Dermis microvascular lymphatic vessel endothelial cell (primary cell): ENCODE measurements around the gene RGS5. TPM values are rescaled to one million over a fixed set of nuclear protein-coding genes. Genes with fewer than 3 reads are reported as not detected.
"Not testable (repeated sequence)": the region's sequence is repeated elsewhere in the genome, so short reads cannot be mapped to it uniquely, and the experiment has no call there.

Experiments used
- DNase-seq, 2 donors: peaks; one replicate each; pipeline versions ENCODE4 v3.0.0 to v3.0.0-alpha.2; 2010; ENCODE audit warnings: low read depth in 2 of 2
- total RNA-seq: library from RNA; depleted of rRNA; stranded (reverse); fragments of >200 nt; gene quantifications from 2 replicates; pipeline ENCODE4 v1.2.1, GENCODE V29; 2014

RGS5 gene, protein sequence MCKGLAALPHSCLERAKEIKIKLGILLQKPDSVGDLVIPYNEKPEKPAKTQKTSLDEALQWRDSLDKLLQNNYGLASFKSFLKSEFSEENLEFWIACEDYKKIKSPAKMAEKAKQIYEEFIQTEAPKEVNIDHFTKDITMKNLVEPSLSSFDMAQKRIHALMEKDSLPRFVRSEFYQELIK
- total RNA-seq: 1.0 and 1.6 TPM in 2 replicates

DNA sequence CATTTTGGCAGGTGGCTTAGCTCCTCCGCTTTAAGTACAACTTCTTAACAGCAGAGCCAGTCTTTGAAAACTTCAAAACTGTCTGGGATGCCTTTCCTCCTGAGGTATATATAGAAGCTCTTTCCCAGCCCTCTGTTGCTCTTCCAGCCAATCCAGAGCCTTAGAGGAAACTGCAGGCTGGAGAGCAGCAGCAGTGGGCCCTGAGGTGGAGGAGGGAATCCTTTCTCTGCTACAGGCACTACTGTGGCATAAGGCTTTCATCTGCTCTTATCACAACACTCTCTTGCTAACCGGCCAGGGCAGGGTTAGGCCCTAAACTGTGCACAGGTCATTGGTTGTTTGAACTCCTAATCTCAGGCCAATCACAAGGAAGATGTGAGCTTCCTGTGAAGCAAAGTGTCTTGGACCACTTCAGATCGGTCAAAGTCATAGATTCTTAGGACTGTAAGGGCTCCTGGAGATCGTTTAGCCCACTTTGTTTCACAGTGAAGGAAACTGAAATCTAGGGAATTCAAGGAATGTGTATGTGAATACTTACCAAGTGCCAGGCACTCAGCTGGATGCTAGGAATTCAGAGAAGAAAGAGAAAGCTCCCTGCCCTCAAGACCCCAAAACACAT is at the start of gene RGS5:
RGS5 (minus strand) TSS at position 84 of the 619 bp plus-strand sequence; CDS start at position 3, 81 bp downstream.
- no peak for DNase-seq

DNA sequence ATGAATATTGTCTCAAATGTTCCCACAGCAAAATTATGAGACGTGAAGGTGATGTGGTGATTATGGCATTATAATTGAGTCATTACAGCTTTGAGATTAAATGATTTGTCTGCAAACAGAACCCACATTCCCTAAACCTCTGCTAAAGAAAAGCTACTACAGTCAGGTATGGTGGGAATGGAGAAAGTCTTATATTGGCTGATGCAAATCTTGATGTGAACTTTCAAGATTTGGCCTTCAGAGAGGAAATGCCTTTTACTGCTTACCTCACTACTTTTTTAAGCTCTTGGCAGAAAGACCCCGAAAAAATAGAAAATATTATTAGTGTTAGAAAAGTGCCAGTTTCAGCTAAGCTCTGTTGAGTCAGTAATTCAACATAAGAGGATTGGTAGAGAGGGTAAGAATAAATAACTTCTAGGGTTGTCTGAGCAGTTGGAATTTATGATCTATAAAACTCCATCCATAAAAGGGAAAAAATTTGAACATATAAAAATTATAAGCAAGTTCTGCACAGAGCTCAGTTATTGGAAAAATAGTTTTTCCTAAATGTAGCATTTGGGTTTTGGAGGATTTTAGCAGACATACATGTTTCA is 47.8 kb upstream of the RGS5 start:
- no peak for DNase-seq

DNA sequence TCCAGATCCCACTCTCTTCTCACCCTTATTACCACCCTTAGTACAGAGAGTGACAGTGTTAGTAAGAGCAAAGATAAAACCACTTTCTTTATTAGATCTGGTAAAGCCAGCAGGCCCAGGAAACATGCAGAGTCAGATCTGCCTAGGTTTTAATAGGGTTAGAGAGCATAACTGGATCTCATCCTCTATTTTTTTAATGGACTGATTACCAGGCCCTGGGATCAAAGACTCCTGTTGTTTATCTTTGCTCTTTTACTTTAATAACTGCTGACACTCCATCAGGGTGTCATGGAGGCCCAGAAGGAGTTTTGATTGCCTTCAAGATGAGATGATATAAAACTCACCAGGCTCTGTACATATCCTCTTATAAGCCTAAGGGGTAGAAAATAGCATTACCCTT is 45.3 kb upstream of the RGS5 start:
- no peak for DNase-seq

DNA sequence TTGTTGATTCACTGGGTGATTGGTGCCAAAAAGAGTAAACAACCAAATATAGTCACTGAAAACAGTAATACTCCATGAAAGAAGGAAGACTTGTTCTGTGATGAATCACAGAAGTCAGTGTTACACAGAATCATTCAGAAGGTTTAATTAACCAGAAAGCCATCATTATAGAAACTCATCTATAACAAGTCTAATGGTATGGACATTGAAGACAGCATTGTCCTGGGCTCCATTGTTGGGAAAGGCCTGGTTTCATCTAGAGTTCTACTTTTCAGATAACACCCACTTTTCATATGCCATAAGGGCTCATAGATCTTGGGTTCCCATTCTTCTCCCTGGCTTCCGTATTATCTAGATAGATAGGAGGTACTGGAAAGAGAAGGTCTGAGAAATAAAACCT is 41.9 kb upstream of the RGS5 start:
- DNase-seq: not testable (repeated sequence)

DNA sequence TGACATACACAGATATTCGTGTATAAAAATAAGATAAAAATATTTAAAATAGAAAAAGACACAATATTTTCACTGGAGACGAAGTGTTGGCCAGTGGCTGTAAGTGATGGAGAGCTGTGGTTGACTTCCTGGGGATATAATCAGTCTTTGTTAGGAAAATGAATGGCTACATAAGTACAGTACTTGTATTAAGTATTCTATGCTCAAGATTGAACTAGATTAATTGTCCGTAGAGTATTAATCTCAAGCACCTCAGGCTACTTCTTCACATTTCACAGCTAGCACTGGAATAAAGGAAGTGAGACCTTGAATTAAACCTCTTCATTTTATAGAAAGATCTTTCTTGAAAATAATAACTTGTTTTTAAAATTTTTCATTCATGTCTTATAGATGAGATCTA is 39.0 kb upstream of the RGS5 start:
- DNase-seq: no peak

DNA sequence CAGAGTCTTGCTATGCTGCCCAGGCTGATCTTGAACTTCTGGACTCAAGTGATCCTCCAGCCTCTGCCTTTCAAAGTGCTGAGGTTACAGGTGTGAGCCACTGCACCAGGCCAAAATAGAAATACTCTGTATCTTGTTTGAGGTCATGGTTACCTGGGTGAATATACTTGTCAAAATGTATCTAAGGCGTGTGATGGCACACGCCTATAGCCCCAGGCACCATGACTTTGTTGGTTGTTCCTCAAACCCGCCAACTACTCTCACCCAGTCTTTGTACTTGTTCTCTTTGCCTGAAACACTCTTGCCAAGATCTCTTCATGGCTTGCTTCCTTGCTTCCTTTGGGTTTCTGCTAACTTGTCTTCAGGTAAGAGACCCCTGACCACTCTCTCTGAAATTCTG is 38.0 kb upstream of the RGS5 start:
- no peak for DNase-seq

DNA sequence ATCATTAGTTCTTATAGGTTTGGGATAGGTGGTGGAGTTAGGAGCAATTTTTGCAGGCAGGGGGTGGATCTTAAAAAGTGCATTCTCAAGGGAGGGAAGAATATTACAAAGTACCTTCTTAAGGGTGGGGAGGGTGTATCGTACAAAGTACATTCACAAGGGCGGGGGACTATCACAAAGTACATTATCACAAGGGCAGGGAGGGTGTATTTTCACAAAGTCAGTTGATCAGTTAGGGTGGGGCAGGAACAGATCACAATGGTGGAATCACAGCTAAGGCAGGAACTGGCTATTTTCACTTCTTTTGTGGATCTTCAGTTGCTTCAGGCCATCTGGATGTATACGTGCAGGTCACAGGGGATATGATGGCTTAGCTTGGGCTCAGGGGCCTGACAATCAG is 30.9 kb upstream of the RGS5 start:
- not testable (repeated sequence) for DNase-seq

DNA sequence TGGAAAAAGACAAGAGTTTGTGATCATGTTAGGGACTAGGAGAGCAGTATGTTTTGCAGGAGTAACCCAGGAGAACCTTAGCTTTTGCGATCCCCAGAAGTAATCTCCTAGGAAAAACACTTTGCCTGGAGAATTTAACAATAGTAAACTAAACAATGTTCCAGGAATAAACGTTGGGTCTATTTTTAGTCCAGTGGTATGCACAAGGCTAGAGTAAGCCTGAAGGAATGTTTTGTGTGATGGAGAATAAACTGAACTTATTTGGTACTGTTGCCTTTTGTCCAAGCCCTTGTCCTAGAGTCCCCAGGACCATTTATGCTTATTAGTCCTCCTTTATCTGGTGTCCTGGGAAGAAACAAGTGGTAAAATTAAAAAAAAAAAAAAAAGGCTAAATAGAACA is 28.7 kb upstream of the RGS5 start:
- peak in 1 of 2 donors; percentile 14 for DNase-seq

DNA sequence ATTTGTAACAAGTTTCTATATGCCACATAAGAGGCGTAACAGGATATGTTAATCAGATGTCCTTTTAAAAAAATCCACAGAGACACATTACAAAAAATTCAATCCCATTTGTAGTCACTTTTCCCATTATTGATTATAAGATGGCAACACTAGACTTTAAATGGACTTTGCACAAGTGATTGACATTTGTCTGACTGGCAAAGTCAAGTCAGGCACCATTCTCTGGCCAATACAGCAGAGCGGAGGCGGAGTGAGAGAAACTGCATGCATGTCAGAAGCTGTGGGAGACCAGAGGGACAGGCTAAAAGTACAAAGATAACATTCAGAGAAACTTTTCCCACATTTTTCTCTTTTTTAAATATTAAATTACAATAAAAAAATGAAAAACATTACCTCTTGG is 28.1 kb upstream of the RGS5 start:
- no peak for DNase-seq

DNA sequence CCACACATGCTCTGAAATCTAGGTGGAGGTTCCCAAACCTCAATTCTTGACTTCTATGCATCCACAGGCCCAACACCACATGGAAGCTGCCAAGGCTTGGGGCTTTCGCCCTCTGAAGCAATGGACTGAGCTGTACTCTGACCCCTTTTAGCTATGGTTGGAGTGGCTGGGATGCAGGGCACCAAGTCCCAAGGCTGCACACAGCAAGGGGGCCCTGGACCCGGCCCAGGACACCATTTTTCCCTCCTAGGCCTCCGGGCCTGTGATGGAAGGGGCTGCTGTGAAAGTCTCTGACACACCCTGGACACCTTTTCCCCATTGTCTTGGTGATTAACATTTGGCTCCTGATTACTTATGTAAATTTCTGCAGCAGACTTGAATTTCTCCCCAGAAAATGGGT is 25.6 kb upstream of the RGS5 start:
- not testable (repeated sequence) for DNase-seq

DNA sequence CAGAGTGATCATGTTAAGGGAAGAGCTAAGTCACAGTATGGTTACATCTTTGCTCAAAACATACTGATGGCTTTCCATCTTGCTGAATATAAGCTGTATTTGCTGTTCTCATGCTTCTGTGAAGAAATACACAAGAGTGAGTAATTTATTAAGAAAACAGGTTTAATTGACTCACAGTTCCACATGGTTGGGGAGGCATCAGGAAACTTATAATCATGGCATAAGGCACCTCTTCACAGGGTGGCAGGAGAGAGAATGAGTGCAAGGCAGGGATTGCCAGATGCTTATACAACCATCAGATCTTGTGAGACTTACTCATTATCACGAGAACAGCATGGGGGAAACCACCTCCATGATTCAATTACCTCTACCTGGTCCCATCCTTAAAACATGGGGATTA is 24.4 kb upstream of the RGS5 start:
- DNase-seq: no peak

DNA sequence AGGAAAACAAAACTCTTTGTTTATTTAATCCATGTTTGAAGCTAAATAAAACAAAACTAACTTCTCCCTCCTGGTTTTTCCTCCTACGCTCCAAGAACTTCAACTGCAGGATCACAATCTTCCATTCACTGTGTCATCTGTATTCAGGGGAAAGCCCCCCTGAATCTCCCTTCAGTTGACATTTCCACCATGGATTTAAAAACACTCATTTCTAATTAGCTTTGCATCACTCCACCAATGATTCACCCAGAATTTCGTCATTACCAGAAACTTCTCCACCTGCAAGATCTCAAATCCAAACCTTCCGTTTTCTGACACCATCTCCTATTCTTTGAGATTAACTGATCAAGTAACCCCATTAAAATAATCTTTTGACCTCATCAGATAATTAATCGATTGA is 10.9 kb upstream of the RGS5 start:
- no peak for DNase-seq

DNA sequence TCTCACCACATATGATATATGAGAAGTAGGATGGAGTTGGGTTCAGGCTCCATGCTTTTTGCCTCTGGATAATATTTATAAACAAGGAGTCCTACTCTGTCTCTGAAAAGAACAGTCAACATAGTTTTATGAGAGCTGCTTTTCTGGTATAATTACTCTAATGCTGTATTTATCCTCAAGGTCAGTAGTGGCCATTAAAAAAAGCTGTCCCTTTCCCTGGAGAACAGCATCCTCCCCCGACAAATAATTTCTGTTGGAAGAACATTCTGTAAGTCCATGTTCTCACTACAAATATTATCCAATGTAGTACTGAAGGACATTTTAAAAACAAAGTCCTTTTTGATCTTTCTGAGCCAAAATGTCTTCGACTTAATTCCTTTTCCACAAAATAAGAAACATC is 9.0 kb upstream of the RGS5 start:
- DNase-seq: no peak

DNA sequence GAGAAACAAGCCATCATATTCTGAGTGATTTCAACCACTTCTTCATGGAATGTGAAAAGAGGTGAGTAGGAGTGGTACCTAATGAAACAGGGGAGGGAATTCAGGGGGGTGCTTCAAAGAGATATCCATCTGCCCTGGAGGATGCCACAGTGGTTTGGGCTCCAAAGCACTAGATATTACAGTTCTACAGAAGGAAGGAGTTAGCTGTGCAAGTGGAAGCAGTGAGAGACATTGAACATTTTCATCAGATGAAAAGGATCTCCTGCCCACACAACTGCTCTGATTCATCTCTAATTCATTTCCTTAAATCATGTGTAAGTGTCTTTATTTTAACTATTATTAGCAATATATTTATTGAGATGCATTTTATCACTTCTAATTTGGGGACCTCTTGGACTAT is 2.8 kb upstream of the RGS5 start:
- peak in 1 of 2 donors; percentile 5 for DNase-seq

DNA sequence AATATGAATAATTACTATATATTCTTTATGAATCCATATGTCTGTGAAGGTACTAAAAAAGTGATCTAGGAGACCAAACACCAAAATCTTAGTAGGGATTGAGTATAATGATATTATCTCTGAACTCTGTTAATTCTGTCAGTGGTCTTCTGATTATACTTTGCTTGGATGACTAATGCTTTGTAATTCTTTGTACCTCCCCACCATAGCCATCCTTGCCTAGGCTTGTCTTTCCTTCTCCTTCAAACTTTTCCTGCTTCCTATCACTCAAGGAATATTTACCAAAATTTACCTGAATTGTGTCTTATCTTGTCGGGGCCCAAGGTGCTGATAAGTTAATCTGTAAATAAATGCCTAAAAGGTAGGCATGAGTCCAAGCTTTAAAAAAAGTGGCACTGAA is 845 bp upstream of the RGS5 start:
- DNase-seq: no peak

DNA sequence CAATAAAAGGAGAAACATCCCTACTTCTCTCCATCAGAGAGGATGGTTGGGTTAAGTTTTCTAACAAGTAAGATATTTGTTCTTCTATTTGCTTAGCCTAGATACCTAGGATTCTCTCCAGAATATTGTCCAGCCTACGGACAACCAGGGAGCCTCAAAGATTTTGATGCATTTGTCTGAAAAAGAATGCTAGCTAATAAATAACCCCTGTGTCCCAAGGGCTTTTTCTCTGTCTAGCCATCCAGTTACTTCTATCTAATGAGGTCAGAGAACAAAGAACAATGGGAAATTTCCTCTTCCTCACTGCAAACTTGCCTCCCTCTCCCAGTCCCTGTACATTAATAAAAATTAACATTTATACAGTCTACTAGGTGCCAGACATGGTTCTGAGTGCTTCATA is 810 bp downstream of the RGS5 start:
- no peak for DNase-seq

DNA sequence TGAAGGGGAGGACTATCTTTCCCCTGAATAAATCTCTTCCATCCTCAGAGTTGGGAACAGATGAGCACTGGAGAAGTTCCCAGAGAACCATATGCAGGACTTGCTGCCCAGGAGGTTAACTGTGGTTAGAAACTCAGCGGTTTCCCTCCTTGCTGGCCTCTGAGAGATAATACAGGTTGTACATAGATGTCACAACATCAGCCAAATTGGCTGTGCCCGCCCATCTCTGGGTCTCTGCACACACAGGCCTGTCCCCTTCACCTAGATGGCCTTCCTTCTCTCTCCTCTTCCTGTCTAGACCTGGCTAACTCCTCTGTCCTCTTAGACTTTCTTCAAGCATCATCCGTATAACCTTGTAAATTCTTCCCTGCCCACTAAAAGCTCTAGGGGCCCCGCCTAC is 5.7 kb downstream of the RGS5 start:
- DNase-seq: no peak

DNA sequence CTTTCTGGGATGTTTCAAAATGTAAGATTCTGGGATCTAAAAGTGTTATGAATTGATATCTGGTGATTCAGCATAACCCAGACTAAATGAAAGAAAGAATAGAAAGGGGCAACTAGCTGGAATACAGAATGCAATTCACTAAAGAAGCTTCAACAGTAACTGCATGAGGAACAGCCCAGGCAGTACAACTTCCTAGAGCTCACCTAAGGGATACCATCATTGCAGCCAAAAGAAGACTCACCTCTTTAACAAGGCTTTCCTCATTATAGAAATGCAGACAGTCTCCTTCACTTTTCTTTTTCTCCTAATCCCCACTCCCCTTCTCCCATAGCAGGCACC is 6.3 kb downstream of the RGS5 start:
- DNase-seq: no peak

DNA sequence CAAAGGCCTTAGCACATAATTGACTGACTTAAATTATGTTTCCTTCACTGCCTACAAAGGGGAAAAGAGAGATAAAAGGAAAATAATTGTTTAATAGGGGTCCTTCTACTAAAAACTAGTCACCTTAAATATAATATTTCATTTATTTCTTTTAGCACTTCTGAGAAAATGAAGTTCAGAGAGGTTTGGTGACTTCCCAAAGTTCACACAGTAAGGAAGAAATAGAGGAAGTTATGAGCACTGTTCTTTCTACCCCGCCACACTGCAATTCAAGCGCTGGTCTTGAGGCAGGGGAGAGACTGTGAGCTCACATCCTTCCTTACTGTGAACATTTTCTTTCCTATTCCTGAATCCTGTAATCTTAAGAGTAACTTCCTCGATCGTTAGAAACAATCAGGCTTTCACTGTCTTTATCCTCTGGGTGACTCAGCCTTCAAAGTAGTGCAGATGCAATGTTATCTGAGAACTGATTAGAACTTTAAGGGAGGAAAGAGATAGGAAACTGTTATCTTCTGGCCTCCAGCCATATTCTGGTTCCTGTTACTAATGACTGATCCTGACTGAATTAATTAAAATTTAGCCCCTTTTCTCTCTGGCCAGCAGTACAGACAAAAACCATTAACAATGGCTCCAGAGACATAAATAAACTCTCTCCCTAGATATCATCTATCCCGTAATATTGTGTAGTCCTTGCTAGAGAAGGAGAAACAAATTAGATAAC is 6.8 kb downstream of the RGS5 start:
- DNase-seq: peak in 1 of 2 donors; percentile 82

DNA sequence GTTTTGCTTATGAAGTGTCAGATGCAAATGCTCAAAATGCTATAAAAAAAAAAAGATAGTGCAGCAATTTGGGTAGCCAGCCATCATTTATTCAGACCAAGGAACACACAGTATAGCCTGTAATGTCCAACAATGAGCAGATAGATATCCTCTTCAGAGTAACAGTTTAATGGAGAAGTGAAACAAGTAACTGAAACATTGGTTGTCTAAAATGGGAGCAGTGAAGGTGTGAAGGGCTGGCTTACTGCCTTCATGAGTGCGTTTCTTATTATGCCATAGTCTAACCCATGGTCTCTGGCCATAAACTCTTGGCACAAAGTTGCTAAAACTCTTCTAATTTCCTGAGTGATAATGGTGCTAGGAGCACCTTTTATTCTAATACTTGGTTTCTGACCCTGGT is 11.4 kb downstream of the RGS5 start:
- DNase-seq: no peak

DNA sequence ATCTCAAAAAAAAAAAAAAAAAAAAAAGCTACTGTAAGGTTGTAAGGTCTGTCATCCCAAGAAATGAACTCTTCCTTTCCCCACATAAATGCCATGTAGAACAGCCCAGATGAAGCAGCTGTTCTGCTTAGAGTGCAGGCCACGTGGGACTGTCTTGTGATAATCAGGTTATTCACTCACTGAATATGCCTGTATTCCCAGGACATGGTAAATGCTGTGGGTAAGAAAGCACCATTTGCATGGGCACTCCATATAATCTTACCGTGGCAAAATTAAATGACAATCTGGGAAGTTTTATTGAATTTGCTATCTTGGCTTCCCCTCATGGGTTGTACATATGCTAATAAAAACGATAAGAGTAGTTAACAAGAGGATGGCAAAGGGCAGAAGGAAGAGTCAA is 13.8 kb downstream of the RGS5 start:
- DNase-seq: no peak

DNA sequence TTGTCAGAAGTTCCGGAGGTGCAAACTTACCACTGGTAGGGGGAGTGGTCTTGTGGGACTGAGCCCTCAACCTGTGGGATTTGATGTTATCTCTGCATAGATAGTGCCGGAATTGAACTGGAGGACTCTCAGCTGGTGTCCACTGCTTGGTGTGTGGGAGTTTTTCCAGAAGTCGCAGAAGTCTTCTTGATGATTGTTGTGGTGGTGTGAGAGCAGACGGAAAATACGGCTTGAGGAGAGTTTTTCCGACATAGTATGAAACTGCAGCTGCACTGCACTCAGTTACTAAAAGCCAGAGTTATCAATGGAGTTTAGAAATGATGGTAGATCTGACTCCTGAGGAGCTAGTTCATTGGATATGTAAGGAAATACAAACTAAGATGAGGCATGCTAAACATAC is 14.9 kb downstream of the RGS5 start:
- no peak for DNase-seq

DNA sequence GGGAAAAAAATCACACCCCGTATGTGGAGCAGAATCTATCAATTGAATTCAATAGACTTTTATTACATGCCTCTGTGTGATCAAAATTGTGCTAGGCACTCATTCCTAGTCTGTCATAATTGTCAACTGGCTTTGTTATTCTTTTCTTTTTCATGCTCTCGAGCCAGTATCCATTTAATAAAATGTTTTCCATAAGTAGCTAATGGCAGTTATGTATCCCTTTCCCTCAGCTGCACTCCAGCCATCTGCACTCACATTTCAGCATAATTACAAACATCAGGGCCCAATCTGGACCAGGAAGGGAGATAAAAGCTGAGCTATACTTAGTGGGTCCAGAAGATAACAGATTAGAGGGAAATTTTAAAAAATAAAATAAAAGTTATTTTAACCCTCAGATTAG is 15.9 kb downstream of the RGS5 start:
- no peak for DNase-seq
